ENCODE measurements around the gene KRTAP10-1. TPM values are rescaled to one million over a fixed set of nuclear protein-coding genes. Genes with fewer than 3 reads are reported as not detected.
"Not testable (repeated sequence)": the region's sequence is repeated elsewhere in the genome, so short reads cannot be mapped to it uniquely, and the experiment has no call there.

Gene KRTAP10-1
- total and polyA plus RNA-seq, 9 donors: not detected

GRCh38 chr21:44551340-44551961 lies 11.5 kb upstream of the KRTAP10-1 start, which contains the start of gene KRTAP10-2:
Gene KRTAP10-2, minus strand, starts transcription at chr21:44551505. Its CDS starts 47 bp downstream, at chr21:44551458.
- 41 to 57% (median 52%) methylated on average over 17 of the region's 17 CpGs for WGBS, 3 donors
- Histone ChIP-seq H3K27me3 (no peaks in the 10 kb centered on the region), H3K36me3 (no peaks in the 10 kb centered on the region), H3K4me1 (ENCODE audit: insufficient read depth) (no peaks in the 10 kb centered on the region), H3K9me3 (peaks cover 0 to 3% of the 10 kb centered on the region in 2 donors), H3K4me3 (no peak within 1 kb of the TSS), H3K27ac (no peak within 1 kb of the TSS)
- intact Hi-C loops (cut with DNase I): no loop called here
- no peak for DNase-seq
- TF ChIP-seq POLR2A (IDR thresholded peaks at IDR 0.05) (no peak), EP300 (IDR thresholded peaks at IDR 0.05) (no peak), CTCF (IDR thresholded peaks at IDR 0.05) (no peak)

DNA sequence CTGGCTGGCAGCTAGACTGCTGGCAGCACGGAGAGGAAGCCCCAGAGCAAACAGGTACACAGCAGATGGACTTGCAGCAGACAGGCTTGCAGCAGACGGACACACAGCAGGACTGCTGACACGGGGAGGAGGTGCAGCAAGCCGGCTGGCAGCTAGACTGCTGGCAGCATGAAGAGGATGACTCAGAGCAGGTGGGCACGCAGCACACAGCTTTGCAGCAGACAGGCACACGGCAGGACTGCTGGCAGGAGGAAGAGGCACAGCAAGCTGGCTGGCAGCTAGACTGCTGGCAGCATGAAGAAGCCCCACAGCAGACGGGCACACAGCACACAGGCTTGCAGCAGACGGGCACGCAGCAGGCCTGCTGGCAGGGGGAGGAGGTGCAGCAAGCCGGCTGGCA lies 10.8 kb upstream of the KRTAP10-1 start:
- Histone ChIP-seq H3K9me3 (peaks cover 0 to 3% of the 10 kb centered on the region in 2 donors), H3K4me3 (no peak overlapping the region), H3K36me3 (no peaks in the 10 kb centered on the region), H3K4me1 (ENCODE audit: insufficient read depth) (no peaks in the 10 kb centered on the region), H3K27ac (no peak overlapping the region), H3K27me3 (no peaks in the 10 kb centered on the region)
- WGBS, 3 donors: 59 to 69% (median 62%) methylated on average over 10 of the region's 10 CpGs
- TF ChIP-seq CTCF (IDR thresholded peaks at IDR 0.05) (no peak), EP300 (IDR thresholded peaks at IDR 0.05) (no peak), POLR2A (IDR thresholded peaks at IDR 0.05) (no peak)
- intact Hi-C loops (cut with DNase I): no loop called here
- no peak for DNase-seq

GRCh38 chr21:44550285-44550684 lies 10.3 kb upstream of the KRTAP10-1 start:
- intact Hi-C loops (cut with DNase I); H3K9me3 ChIP-seq; H3K27me3 ChIP-seq; DNase-seq; H3K4me3 ChIP-seq; H3K4me1 ChIP-seq (ENCODE audit: insufficient read depth); H3K27ac ChIP-seq; H3K36me3 ChIP-seq: not testable (repeated sequence)
- WGBS, 3 donors: 37 to 52% (median 41%) methylated on average over 11 to 17 of the region's 17 CpGs

DNA sequence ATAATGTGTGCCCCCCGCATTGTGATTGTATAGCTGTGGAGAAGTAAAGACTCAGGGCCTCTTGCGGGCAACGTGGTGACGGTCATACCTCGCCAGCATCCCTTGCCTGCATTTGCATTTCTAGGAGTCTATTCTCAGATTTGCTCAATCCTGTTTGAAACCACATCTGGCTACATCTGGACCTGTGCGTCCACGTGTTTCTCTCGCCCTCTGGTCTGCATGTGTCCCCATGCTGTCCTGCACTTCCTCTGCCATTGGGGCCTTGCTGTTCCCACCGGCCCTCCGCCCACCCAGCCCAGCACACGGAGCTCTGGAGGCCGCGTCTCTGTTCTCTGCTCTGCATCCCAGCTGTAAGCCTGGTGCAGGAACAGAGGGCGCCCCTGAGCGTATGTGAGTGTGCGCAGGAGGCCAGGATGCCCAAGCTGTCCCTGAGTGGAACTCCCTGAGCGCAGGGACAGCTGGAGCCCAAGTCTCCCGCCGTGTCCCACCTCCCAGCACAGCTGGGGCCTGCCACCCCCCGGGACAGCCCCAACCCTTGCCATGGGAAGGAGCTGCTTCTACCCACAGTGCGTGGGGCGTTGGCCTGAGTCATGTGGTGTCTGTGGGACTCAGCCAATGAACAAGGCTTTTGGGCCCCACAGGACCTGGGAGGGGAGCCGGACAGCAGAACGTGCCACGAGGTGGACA lies 9.7 kb upstream of the KRTAP10-1 start:
- H3K9me3 ChIP-seq: peaks cover 0 to 3% of the 10 kb centered on the region in 2 donors
- no peak overlapping the region for H3K4me3 ChIP-seq
- no peak for DNase-seq
- intact Hi-C loops (cut with DNase I): no loop called here
- H3K27ac ChIP-seq: no peak overlapping the region
- no peaks in the 10 kb centered on the region for H3K27me3 ChIP-seq
- 69 to 72% (median 70%) methylated on average over 25 of the region's 25 CpGs for WGBS, 3 donors
- no peak for TF ChIP-seq POLR2A (IDR thresholded peaks at IDR 0.05)
- no peak for TF ChIP-seq CTCF (IDR thresholded peaks at IDR 0.05)
- no peak for TF ChIP-seq EP300 (IDR thresholded peaks at IDR 0.05)
- H3K36me3 ChIP-seq: no peaks in the 10 kb centered on the region
- H3K4me1 ChIP-seq (ENCODE audit: insufficient read depth): no peaks in the 10 kb centered on the region

- Histone ChIP-seq H3K27me3 (no peaks in the 10 kb centered on the region), H3K4me3 (no peak overlapping the region), H3K27ac (no peak overlapping the region), H3K4me1 (ENCODE audit: insufficient read depth) (no peaks in the 10 kb centered on the region), H3K9me3 (peaks cover 0 to 3% of the 10 kb centered on the region in 2 donors), H3K36me3 (no peaks in the 10 kb centered on the region)
- TF ChIP-seq CTCF (IDR thresholded peaks at IDR 0.05): no peak
- no peak for TF ChIP-seq EP300 (IDR thresholded peaks at IDR 0.05)
- TF ChIP-seq POLR2A (IDR thresholded peaks at IDR 0.05): no peak
- DNase-seq: no peak
- intact Hi-C loops (cut with DNase I): no loop called here
- 17 to 19% (median 17%) methylated on average over 14 of the region's 14 CpGs for WGBS, 3 donors
Observed at GRCh38 chr21:44548922-44549321, 8.9 kb upstream of the KRTAP10-1 start.

All from ovary (tissue), 9 donors.